ENCODE measurements around the gene KCMF1.

DNA sequence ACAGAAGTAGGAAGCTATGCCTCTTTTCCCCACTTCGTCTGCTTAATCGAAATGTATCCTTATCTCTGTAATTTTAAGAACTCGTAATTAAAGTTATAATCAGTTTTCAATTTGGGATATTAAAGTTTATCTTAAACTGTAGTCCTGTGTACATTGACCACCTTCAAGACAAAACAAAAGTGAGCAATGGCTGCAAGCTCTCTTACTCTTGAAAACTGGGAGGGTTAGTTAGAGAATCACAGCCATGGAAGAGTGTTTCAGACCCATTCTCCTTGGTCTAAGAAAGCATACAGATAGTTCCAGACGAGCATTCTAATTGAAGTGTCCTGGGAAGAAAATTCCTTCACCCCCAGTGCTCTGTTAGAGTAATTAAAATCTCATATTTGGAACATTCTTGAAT lies 2.0 kb downstream of the KCMF1 start:
- TF ChIP-seq, protein P1, sequence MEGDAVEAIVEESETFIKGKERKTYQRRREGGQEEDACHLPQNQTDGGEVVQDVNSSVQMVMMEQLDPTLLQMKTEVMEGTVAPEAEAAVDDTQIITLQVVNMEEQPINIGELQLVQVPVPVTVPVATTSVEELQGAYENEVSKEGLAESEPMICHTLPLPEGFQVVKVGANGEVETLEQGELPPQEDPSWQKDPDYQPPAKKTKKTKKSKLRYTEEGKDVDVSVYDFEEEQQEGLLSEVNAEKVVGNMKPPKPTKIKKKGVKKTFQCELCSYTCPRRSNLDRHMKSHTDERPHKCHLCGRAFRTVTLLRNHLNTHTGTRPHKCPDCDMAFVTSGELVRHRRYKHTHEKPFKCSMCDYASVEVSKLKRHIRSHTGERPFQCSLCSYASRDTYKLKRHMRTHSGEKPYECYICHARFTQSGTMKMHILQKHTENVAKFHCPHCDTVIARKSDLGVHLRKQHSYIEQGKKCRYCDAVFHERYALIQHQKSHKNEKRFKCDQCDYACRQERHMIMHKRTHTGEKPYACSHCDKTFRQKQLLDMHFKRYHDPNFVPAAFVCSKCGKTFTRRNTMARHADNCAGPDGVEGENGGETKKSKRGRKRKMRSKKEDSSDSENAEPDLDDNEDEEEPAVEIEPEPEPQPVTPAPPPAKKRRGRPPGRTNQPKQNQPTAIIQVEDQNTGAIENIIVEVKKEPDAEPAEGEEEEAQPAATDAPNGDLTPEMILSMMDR (IDR thresholded peaks at IDR 0.05; ENCODE audit: low read depth, low read length, missing input control) = no peak
- TF ChIP-seq, protein P2, sequence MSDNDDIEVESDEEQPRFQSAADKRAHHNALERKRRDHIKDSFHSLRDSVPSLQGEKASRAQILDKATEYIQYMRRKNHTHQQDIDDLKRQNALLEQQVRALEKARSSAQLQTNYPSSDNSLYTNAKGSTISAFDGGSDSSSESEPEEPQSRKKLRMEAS (IDR thresholded peaks at IDR 0.05) = no peak
- TF ChIP-seq HNF4G (IDR thresholded peaks at IDR 0.05) = no peak
- TF ChIP-seq TAF1 (conservative IDR thresholded peaks at IDR 0.05) = no peak
- TF ChIP-seq, protein P3, sequence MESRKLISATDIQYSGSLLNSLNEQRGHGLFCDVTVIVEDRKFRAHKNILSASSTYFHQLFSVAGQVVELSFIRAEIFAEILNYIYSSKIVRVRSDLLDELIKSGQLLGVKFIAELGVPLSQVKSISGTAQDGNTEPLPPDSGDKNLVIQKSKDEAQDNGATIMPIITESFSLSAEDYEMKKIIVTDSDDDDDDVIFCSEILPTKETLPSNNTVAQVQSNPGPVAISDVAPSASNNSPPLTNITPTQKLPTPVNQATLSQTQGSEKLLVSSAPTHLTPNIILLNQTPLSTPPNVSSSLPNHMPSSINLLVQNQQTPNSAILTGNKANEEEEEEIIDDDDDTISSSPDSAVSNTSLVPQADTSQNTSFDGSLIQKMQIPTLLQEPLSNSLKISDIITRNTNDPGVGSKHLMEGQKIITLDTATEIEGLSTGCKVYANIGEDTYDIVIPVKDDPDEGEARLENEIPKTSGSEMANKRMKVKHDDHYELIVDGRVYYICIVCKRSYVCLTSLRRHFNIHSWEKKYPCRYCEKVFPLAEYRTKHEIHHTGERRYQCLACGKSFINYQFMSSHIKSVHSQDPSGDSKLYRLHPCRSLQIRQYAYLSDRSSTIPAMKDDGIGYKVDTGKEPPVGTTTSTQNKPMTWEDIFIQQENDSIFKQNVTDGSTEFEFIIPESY (IDR thresholded peaks at IDR 0.05) = no peak
